Nephron (organoid): ENCODE measurements around the gene B3GNT8.

Experiments
- H3K27ac Mint-ChIP-seq, 3 experiments: 2 replicates each; pipeline ENCODE4 v1.8.0; 2020; ENCODE audit warnings: mixed read lengths in 3 of 3, mild to moderate bottlenecking in 2 of 3, moderate library complexity in 1 of 3
- H3K27me3 Mint-ChIP-seq: 2 replicates; pipeline ENCODE4 v1.8.0; 2021; ENCODE audit warnings: low read depth, mild to moderate bottlenecking, moderate library complexity, mixed read lengths
- H3K36me3 Mint-ChIP-seq: 2 replicates; pipeline ENCODE4 v1.8.0; 2020; ENCODE audit warnings: low read depth, mixed read lengths
- H3K4me1 Mint-ChIP-seq: 2 replicates; pipeline ENCODE4 v1.8.0; 2020; ENCODE audit warnings: mixed read lengths
- H3K4me3 Mint-ChIP-seq, 3 experiments: 2 replicates each; pipeline ENCODE4 v1.8.0; 2020; ENCODE audit warnings: mild to moderate bottlenecking in 3 of 3, mixed read lengths in 3 of 3, moderate library complexity in 2 of 3
- H3K9me3 Mint-ChIP-seq: 2 replicates; pipeline ENCODE4 v1.8.0; 2020; ENCODE audit warnings: mixed read lengths
- TF ChIP-seq, protein P1 (sequence below), 3 experiments: fragments of 200-600 bp; sonication (generic); IDR thresholded peaks; one replicate each; pipeline ENCODE4 v1.5.0; 2021; ENCODE audit warnings: antibody characterized with exemption in 3 of 3; ENCODE audit not compliant: unreplicated experiment in 3 of 3

The B3GNT8 gene

DNA sequence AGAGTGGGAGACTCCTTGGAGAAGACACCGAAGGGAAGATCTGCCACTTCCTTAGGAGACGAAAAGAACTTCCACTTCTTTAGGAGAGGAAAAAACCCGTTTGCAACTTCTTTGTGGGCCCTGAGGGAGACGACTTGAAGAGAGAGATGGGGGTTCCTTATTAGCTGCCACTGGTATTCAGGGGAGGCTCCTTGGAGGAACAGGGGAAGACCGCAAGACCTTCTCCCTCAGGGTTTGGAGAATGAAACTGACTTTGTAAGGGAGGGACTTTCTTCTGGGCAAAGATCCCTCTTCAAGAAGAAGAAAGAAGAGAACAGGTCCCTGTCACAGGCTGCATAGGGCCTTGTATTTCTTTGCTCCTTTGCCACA is 29.1 kb downstream of the B3GNT8 start:
- H3K4me1 Mint-ChIP-seq, result peaks cover 41% of the 10 kb centered on the region
- H3K36me3 Mint-ChIP-seq, result peaks cover 3% of the 10 kb centered on the region
- no peaks in the 10 kb centered on the region for H3K27me3 Mint-ChIP-seq
- H3K27ac Mint-ChIP-seq, result peak overlapping the region; percentile 99 to 100 (median 100)
- H3K4me3 Mint-ChIP-seq, result peak overlapping the region; percentile 98 to 100 (median 99)
- H3K9me3 Mint-ChIP-seq, result no peaks in the 10 kb centered on the region
- TF ChIP-seq, protein P1, sequence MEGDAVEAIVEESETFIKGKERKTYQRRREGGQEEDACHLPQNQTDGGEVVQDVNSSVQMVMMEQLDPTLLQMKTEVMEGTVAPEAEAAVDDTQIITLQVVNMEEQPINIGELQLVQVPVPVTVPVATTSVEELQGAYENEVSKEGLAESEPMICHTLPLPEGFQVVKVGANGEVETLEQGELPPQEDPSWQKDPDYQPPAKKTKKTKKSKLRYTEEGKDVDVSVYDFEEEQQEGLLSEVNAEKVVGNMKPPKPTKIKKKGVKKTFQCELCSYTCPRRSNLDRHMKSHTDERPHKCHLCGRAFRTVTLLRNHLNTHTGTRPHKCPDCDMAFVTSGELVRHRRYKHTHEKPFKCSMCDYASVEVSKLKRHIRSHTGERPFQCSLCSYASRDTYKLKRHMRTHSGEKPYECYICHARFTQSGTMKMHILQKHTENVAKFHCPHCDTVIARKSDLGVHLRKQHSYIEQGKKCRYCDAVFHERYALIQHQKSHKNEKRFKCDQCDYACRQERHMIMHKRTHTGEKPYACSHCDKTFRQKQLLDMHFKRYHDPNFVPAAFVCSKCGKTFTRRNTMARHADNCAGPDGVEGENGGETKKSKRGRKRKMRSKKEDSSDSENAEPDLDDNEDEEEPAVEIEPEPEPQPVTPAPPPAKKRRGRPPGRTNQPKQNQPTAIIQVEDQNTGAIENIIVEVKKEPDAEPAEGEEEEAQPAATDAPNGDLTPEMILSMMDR (IDR thresholded peaks at IDR 0.05; ENCODE audit: unreplicated experiment in 3 of 3), result no peak

- peaks cover 41% of the 10 kb centered on the region for H3K4me1 Mint-ChIP-seq
- H3K27me3 Mint-ChIP-seq, result peaks cover 3% of the 10 kb centered on the region
- no peaks in the 10 kb centered on the region for H3K9me3 Mint-ChIP-seq
- H3K27ac Mint-ChIP-seq, result peak within 1 kb of the TSS; percentile 99 to 100 (median 100)
- peaks cover 3% of the 10 kb centered on the region for H3K36me3 Mint-ChIP-seq
- TF ChIP-seq, protein P1 (IDR thresholded peaks at IDR 0.05; ENCODE audit: unreplicated experiment in 3 of 3), result no peak
- peak within 1 kb of the TSS; percentile 98 to 100 (median 99) for H3K4me3 Mint-ChIP-seq
Observed at GRCh38 chr19:41397086-41398049, 29.8 kb downstream of the B3GNT8 start, which contains the start of the genes BCKDHA and EXOSC5. TSS of gene BCKDHA (plus strand) at chr19:41397818. CDS start at chr19:41397828, 10 bp downstream. TSS of gene EXOSC5 (minus strand) at chr19:41397359. CDS start at chr19:41397328, 31 bp downstream.

DNA sequence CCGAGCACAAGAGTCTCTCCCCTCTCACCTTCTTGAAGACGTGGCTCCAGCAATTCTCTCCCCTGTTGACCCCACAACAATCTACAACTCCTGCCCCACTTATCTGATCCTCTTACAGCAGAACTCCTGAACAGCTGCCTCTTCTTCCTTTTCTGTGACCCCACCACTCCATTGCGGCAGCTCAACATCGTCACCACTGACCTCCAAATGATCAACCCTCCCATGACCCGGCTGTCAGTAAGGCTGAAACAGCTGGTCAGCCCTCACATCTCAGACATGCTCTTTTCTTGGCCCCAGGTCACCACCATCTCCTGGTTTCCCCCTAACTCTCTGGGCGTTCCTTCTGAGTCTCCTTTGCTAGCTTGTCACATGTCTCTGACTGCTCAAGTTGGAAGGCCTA is 31.8 kb downstream of the B3GNT8 start:
- TF ChIP-seq, protein P1 (IDR thresholded peaks at IDR 0.05; ENCODE audit: unreplicated experiment in 3 of 3), result no peak
- H3K27ac Mint-ChIP-seq, result peak overlapping the region in 1 of 3 experiments; percentile 8
- H3K4me1 Mint-ChIP-seq, result peaks cover 41% of the 10 kb centered on the region
- H3K36me3 Mint-ChIP-seq, result peaks cover 7% of the 10 kb centered on the region
- H3K27me3 Mint-ChIP-seq, result peaks cover 3% of the 10 kb centered on the region
- H3K4me3 Mint-ChIP-seq, result peak overlapping the region; percentile 68 to 77 (median 75)
- no peaks in the 10 kb centered on the region for H3K9me3 Mint-ChIP-seq

GRCh38 chr19:41392775-41393174 is 34.4 kb downstream of the B3GNT8 start:
- TF ChIP-seq, protein P1 (IDR thresholded peaks at IDR 0.05; ENCODE audit: unreplicated experiment in 3 of 3), result no peak
- Mint-ChIP-seq H3K4me1 (peaks cover 21% of the 10 kb centered on the region), H3K27me3 (peaks cover 3% of the 10 kb centered on the region), H3K36me3 (peaks cover 11% of the 10 kb centered on the region), H3K27ac (no peak overlapping the region), H3K4me3 (peak overlapping the region in 1 of 3 experiments; percentile 56), H3K9me3 (no peaks in the 10 kb centered on the region)

DNA sequence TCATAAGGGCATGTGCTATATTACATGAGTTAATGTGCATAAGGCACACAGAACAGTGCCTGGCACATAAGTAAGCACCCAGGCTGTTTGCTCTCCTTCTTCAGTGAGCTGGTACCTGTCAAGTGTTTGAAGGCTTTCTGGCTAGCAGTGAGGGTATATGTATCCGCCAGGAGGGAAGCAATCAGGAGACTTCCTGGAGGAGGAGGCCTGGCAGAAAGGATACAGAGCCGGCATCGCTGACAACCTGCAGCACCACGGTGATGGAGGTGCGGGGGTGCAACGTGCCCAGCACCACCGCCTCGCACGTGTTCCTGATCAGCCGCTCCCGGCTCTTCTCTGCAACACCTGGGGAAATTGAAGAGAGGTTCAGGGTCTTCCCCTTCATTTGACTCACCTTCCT is 35.6 kb downstream of the B3GNT8 start:
- Mint-ChIP-seq H3K4me1 (peaks cover 12% of the 10 kb centered on the region), H3K36me3 (peaks cover 11% of the 10 kb centered on the region), H3K27ac (no peak overlapping the region), H3K4me3 (no peak overlapping the region), H3K9me3 (no peaks in the 10 kb centered on the region), H3K27me3 (peaks cover 3% of the 10 kb centered on the region)
- TF ChIP-seq, protein P1 (IDR thresholded peaks at IDR 0.05; ENCODE audit: unreplicated experiment in 3 of 3), result no peak
